ENCODE data around the gene PMAIP1.

PMAIP1 gene

DNA sequence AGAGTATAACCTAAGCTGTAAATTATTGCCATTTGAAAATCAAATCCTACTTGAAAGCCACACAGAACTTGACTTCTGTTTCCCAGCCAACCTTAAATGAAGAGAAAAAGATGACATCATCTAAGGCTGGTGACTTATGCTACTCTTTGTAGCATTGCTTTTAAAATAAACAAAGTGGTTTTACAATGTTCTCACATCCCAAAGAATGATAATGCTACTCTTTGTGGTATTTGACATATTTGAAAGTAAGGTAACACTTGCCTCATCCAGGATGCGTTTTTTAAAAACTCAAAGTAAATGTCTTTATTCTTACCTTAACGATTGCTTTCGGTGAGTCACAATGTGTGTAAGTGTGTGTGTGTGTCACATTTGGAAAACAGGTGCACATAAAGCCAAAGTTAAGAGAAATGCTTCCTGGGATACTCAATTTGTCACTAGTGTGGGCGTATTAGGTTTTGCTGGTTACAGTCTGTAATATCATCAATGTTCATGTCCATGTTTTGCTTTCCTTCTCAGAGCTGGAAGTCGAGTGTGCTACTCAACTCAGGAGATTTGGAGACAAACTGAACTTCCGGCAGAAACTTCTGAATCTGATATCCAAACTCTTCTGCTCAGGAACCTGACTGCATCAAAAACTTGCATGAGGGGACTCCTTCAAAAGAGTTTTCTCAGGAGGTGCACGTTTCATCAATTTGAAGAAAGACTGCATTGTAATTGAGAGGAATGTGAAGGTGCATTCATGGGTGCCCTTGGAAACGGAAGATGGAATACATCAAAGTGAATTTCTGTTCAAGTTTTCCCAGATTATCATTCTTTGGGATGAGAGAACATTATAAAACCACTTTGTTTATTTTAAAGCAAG lies 2.6 kb downstream of the PMAIP1 start:
- Mint-ChIP-seq H3K9me3 (ENCODE audit: low read depth) (no peaks in the 10 kb centered on the region), H3K27me3 (no peaks in the 10 kb centered on the region), H3K36me3 (peaks cover 18% of the 10 kb centered on the region), H3K27ac (peak overlapping the region; percentile 97), H3K4me3 (peak overlapping the region; percentile 97), H3K4me1 (ENCODE audit: low read depth) (peaks cover 56% of the 10 kb centered on the region)

DNA sequence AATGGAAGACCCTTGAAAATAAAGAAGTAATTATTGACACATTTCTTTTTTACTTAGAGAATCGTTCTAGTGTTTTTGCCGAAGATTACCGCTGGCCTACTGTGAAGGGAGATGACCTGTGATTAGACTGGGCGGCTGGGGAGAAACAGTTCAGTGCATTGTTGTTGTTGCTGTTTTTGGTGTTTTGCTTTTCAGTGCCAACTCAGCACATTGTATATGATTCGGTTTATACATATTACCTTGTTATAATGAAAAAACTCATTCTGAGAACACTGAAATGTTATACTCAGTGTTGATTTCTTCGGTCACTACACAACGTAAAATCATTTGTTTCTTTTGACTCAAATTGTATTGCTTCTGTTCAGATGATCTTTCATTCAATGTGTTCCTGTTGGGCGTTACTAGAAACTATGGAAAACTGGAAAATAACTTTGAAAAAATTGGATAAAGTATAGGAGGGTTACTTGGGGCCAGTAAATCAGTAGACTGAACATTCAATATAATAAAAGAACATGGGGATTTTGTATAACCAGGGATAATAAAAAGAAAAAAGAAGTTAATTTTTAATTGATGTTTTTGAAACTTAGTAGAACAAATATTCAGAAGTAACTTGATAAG lies 3.3 kb downstream of the PMAIP1 start:
- Mint-ChIP-seq H3K27me3 (no peaks in the 10 kb centered on the region), H3K36me3 (peaks cover 18% of the 10 kb centered on the region), H3K4me3 (peak overlapping the region; percentile 97), H3K4me1 (ENCODE audit: low read depth) (peaks cover 59% of the 10 kb centered on the region), H3K9me3 (ENCODE audit: low read depth) (no peaks in the 10 kb centered on the region), H3K27ac (peak overlapping the region; percentile 67)

DNA sequence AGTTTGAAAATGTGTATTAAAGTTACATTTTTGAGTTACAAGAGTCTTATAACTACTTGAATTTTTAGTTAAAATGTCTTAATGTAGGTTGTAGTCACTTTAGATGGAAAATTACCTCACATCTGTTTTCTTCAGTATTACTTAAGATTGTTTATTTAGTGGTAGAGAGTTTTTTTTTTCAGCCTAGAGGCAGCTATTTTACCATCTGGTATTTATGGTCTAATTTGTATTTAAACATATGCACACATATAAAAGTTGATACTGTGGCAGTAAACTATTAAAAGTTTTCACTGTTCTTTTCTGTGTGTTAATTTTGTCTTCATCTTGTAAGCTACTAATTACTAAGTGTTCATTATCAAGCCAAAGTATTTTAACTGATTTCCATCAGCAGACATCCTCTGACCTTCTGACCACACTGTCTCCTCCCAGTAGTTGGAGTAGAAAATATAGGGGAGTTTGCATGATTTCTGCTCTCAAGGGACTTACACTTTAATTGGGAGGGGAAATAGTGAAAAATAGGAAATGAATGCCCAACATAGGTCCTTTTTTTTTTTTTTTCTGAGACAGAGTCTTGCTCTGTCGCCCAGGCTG lies 4.3 kb downstream of the PMAIP1 start:
- H3K4me1 Mint-ChIP-seq (ENCODE audit: low read depth): peaks cover 56% of the 10 kb centered on the region

DNA sequence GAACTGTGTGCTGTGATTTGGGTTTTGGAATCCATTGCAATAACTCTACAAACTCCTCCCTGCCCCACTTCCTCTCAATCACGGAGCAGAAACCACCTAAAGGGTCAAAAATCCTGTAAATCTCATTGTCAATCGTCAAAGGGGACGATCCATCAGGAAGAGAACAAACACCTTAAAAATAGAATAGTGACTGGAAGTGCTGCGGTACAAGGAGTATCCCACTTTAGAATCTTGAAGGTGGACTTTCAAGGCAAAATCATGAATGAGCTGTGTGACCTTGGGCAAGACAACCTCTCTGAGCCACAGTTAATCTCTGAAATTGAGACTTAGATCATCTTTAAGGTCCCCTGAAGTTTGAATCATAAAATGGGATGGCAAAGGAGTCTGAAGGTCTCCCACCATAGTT lies 5.9 kb downstream of the PMAIP1 start:
- no peak overlapping the region for H3K4me3 Mint-ChIP-seq
- peak overlapping the region; percentile 24 for H3K27ac Mint-ChIP-seq
- no peaks in the 10 kb centered on the region for H3K27me3 Mint-ChIP-seq
- peaks cover 53% of the 10 kb centered on the region for H3K4me1 Mint-ChIP-seq (ENCODE audit: low read depth)
- H3K9me3 Mint-ChIP-seq (ENCODE audit: low read depth): no peaks in the 10 kb centered on the region
- H3K36me3 Mint-ChIP-seq: peaks cover 18% of the 10 kb centered on the region

More for the DNA sequence above, 4.3 kb downstream of the PMAIP1 start:
- Mint-ChIP-seq H3K36me3 (peaks cover 18% of the 10 kb centered on the region), H3K27me3 (no peaks in the 10 kb centered on the region), H3K27ac (peak overlapping the region; percentile 88), H3K9me3 (ENCODE audit: low read depth) (no peaks in the 10 kb centered on the region), H3K4me3 (peak overlapping the region; percentile 77)

DNA sequence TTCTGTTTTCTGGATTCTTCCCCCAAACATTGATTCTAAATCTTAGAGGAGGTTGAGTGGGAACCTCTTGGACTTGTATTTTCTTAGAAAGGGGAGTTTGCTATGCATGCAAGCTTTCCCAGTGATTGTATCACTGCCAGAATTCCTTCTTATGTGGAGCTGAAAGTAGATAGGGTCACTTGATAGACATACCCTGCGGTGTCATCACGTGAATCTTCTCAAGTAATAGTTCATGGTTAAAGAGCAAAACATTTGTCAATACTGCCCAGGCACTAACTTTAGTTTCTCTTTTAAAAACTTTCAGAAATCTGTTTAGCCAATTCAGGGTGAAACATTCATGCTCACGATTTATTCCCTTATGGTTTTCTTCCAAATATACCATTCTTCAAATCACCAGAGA lies 6.4 kb downstream of the PMAIP1 start:
- no peak overlapping the region for H3K4me3 Mint-ChIP-seq
- H3K36me3 Mint-ChIP-seq: peaks cover 18% of the 10 kb centered on the region
- no peak overlapping the region for H3K27ac Mint-ChIP-seq
- H3K9me3 Mint-ChIP-seq (ENCODE audit: low read depth): no peaks in the 10 kb centered on the region
- H3K4me1 Mint-ChIP-seq (ENCODE audit: low read depth): peaks cover 55% of the 10 kb centered on the region
- H3K27me3 Mint-ChIP-seq: no peaks in the 10 kb centered on the region

DNA sequence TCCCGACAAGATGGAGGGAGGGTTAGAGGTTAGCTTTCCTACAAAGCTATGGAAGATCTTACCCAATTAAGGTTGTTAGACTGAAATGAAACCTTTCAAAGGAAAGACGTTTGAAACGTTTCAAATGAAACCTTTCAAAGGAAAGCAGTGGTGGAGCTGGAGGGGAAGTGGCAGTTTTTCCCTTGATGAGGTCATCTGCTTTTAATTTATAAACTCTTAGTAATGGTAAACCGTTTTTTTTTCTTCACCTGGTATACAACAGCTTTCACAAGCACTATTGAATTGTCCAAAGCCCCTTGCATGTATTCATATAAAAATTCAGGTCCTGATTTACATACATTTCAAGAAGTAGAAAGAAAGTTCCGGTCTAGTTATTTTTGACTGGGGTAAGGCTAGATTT lies 7.4 kb downstream of the PMAIP1 start:
- Mint-ChIP-seq H3K4me3 (peak overlapping the region; percentile 4), H3K36me3 (peaks cover 18% of the 10 kb centered on the region), H3K27me3 (no peaks in the 10 kb centered on the region), H3K4me1 (ENCODE audit: low read depth) (peaks cover 48% of the 10 kb centered on the region), H3K9me3 (ENCODE audit: low read depth) (no peaks in the 10 kb centered on the region), H3K27ac (peak overlapping the region; percentile 31)

DNA sequence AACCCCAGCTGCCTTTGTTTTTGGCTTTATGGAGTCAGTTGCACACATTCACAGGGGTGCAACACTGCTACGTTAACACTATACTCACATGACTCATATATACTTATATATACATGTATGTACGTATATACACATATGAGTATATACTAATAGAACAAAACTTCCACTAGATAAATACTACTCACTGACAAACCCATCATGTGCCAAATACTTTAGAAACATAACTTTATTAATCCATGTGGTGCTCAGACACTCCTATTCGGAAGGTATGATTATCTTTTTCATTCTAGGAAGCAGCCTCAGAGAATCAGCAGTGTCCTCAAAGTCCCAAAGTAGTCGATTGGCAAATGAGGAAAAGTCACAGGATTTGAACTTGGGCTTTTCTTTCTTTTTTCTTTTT lies 7.9 kb downstream of the PMAIP1 start:
- H3K27ac Mint-ChIP-seq: no peak overlapping the region
- H3K36me3 Mint-ChIP-seq: peaks cover 14% of the 10 kb centered on the region

DNA sequence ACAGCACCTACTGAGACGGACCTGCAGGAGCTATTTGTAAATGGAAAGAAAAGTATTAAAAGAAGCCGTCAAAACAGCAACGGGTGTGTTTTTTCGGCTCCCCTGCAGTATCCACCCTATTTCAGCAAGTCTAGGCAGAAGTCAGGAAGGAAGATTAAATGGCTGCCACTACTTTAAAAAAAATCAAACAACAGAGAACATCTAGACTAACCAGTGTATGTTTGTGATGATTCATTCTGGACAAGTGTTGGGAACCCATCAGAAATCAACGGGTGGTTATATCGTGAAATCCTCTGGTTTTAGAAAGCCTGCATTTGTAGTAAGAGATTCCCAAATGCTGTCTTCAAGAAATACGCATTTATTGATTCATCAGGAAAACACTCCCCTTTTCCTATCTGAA lies 9.0 kb downstream of the PMAIP1 start:
- no peaks in the 10 kb centered on the region for H3K9me3 Mint-ChIP-seq (ENCODE audit: low read depth)
- no peak overlapping the region for H3K27ac Mint-ChIP-seq
- H3K27me3 Mint-ChIP-seq: no peaks in the 10 kb centered on the region
- peaks cover 36% of the 10 kb centered on the region for H3K4me1 Mint-ChIP-seq (ENCODE audit: low read depth)
- peaks cover 9% of the 10 kb centered on the region for H3K36me3 Mint-ChIP-seq
- no peak overlapping the region for H3K4me3 Mint-ChIP-seq

More for the DNA sequence above, 7.9 kb downstream of the PMAIP1 start:
- no peak overlapping the region for H3K4me3 Mint-ChIP-seq
- H3K27me3 Mint-ChIP-seq: no peaks in the 10 kb centered on the region
- no peaks in the 10 kb centered on the region for H3K9me3 Mint-ChIP-seq (ENCODE audit: low read depth)
- H3K4me1 Mint-ChIP-seq (ENCODE audit: low read depth): peaks cover 43% of the 10 kb centered on the region

DNA sequence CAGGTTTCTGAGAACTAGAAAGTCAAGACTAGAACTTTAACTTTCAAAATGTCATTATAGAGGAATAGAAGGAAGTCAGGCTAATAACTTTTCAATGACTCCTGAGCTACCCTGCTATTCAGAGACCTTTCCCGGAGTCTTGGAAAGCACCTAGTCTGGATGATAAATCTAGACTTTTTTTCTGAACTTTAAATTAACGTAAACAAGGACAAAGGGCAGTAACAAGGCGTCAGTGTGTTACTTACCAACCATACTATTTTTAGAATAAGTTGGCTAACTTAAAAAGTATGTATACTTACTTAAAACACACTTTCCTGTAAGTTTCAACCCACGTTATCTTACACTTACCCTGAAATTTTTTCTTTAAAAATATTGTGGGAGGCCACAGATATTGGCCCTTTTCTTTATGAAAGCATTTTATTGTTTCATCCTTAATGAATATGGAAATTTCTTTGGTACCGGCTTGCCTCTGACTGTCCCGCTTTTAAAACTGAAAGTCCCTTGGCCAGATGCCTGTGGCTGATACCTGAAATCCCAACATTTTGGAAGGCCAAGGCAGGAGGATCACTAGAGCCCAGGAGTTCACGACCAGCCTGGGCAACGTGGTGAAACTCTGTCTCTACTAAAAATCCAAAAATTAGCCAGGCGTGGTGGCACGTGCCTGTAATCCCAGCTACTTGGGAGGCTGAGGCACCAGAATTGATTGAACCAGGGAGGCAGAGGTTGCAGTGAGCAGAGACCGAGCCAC lies 9.7 kb downstream of the PMAIP1 start:
- peaks cover 30% of the 10 kb centered on the region for H3K4me1 Mint-ChIP-seq (ENCODE audit: low read depth)
- H3K36me3 Mint-ChIP-seq: peaks cover 6% of the 10 kb centered on the region
- H3K9me3 Mint-ChIP-seq (ENCODE audit: low read depth): no peaks in the 10 kb centered on the region
- peak overlapping the region; percentile 16 for H3K27ac Mint-ChIP-seq
- H3K27me3 Mint-ChIP-seq: no peaks in the 10 kb centered on the region
- no peak overlapping the region for H3K4me3 Mint-ChIP-seq

DNA sequence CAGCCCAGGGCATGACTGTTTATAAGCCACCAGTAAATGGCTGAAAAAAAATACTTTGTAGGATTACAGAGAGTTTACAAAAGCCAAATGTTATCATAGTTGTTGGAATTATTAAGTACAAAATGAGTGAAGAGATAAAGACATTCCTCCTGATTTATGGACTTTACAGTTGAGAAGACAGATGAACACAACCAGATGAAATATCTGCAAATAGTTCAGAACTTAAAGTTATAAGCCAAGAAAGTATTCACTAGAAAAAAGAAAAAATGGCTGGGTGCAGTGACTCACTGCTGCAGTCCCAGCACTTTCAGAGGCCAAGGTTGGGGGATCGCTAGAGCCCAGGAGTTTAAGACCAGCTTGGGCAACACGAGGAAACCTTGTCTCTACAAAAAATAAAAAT lies 11.2 kb downstream of the PMAIP1 start:
- H3K9me3 Mint-ChIP-seq (ENCODE audit: low read depth): no peaks in the 10 kb centered on the region
- H3K4me1 Mint-ChIP-seq (ENCODE audit: low read depth): peaks cover 18% of the 10 kb centered on the region
- H3K36me3 Mint-ChIP-seq: peaks cover 3% of the 10 kb centered on the region
- H3K4me3 Mint-ChIP-seq: no peak overlapping the region
- H3K27ac Mint-ChIP-seq: no peak overlapping the region
- no peaks in the 10 kb centered on the region for H3K27me3 Mint-ChIP-seq

DNA sequence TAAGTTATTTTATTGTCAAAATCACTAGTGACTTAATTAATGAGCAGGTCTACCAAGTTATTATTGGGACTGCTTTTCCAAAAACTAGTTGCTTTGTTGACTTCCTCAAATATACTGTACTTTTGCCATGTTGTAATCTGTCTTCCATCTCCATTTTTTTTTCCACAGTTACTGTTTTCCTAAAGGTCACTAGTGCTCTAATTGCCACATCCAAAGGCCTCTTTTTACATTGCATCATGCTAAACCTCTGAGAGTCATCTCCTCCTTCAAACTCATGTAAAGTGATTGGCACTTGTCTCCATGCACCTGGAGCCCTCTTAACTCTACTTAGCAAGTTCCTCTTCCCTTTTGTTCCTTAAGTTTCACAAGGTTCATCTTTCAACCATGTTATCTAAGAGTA lies 11.8 kb downstream of the PMAIP1 start:
- H3K4me1 Mint-ChIP-seq (ENCODE audit: low read depth): peaks cover 13% of the 10 kb centered on the region
- no peak overlapping the region for H3K4me3 Mint-ChIP-seq
- H3K9me3 Mint-ChIP-seq (ENCODE audit: low read depth): no peaks in the 10 kb centered on the region
- H3K36me3 Mint-ChIP-seq: peaks cover 3% of the 10 kb centered on the region
- no peak overlapping the region for H3K27ac Mint-ChIP-seq
- H3K27me3 Mint-ChIP-seq: no peaks in the 10 kb centered on the region

DNA sequence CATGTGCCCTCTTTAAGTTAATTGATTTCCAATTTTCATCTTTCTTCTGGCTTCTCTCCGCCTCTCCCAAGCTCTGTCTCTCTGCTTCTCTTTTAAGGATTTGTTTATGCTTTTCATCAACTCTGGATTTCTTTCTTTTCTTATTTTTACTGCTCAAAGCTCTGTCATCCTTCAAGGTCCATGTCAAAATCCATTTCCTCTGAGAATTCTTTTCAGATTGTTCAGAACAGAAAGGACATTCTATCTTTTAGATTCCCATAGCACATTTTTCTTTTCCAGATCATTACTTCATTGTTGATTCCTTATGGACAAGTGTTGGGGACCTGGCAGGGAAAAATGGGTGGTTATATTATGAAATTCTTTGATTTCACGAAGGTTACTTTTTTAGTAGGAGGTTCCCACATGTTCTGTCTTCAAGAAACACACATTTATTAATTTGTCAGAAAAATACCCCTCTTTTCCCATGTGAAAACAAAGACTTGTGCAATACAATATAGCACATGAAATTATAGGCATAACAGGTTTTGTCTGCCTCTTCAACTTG lies 12.3 kb downstream of the PMAIP1 start:
- no peak overlapping the region for H3K27ac Mint-ChIP-seq
- H3K4me3 Mint-ChIP-seq: no peak overlapping the region
- peaks cover 3% of the 10 kb centered on the region for H3K36me3 Mint-ChIP-seq
- no peaks in the 10 kb centered on the region for H3K9me3 Mint-ChIP-seq (ENCODE audit: low read depth)
- H3K4me1 Mint-ChIP-seq (ENCODE audit: low read depth): peaks cover 8% of the 10 kb centered on the region
- H3K27me3 Mint-ChIP-seq: no peaks in the 10 kb centered on the region

DNA sequence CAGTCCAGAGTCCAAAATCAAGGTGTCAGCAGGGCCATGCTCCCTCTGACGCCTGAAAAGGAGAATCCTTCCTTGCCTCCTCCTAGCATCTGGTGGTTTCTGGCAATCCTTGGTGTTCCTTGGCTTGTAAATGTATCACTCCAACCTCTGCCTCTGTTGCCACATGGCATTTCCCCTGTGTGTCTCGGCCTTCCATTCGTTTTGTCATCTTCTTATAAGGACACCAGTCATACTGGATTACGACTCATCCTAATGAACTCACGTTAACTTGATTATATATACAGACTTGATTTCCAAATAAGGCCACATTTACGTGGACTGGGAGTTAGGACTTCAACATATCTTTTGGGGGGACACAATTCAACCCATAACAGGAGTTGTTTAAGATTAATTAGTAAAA lies 15.8 kb downstream of the PMAIP1 start:
- Mint-ChIP-seq H3K36me3 (peaks cover 3% of the 10 kb centered on the region), H3K27me3 (peaks cover 4% of the 10 kb centered on the region), H3K9me3 (ENCODE audit: low read depth) (no peaks in the 10 kb centered on the region), H3K4me3 (no peak overlapping the region), H3K27ac (no peak overlapping the region), H3K4me1 (ENCODE audit: low read depth) (peaks cover 13% of the 10 kb centered on the region)

DNA sequence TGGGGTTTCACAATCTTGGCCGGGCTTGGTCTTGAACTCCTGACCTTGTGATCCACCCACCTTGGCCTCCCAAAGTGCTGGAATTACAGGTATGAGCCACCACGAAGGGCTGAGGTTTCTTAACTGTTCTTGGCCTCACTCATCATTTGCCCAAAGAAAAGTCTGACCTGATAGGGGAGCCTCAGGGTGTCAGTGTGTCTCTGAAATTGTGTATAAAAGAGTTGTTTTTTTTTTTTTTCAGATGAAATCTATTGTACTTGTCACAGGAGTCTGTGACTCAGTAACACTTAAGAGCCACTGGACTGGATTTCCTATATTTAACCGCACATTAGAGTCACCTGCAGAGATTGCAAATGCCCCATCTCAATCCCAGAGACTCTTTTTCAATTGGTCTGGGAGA lies 16.9 kb downstream of the PMAIP1 start:
- Mint-ChIP-seq H3K9me3 (ENCODE audit: low read depth) (no peaks in the 10 kb centered on the region), H3K27ac (no peak overlapping the region), H3K4me1 (ENCODE audit: low read depth) (peaks cover 16% of the 10 kb centered on the region), H3K36me3 (peaks cover 3% of the 10 kb centered on the region), H3K27me3 (peaks cover 4% of the 10 kb centered on the region), H3K4me3 (no peak overlapping the region)

All from activated naive CD8-positive, alpha-beta T cell (primary cell).